ENCODE data around the gene VIL1. TPM values are rescaled to one million over a fixed set of nuclear protein-coding genes. Genes with fewer than 3 reads are reported as not detected.

The VIL1 gene
- total RNA-seq, 1 experiment from 2014 or later: not detected

- ChIA-PET CTCF (no interaction called here), POLR2A (ENCODE audit: low non-redundant PET) (no interaction called here)
- BruUV-seq (replicated peaks): no TSS peak
- H3K27me3 ChIP-seq (replicated peaks; ENCODE audit: insufficient read depth, low read depth, low read length, poor library complexity): no peaks in the 10 kb centered on the region
- H3K4me1 ChIP-seq (ENCODE audit: insufficient read depth, low read length, poor library complexity, severe bottlenecking): no peaks in the 10 kb centered on the region
- no peak overlapping the region for H3K4me3 ChIP-seq (ENCODE audit: low read depth, low read length, poor library complexity, severe bottlenecking)
- no peak overlapping the region for H3K27ac ChIP-seq (ENCODE audit: low read depth, low read length, poor library complexity, severe bottlenecking)
- no peak for DNase-seq (ENCODE audit: low spot score)
- no peak for TF ChIP-seq EZH2 (IDR thresholded peaks at IDR 0.05; ENCODE audit: borderline replicate concordance, low read depth, low read length, poor library complexity, severe bottlenecking)
- TF ChIP-seq, protein P1, sequence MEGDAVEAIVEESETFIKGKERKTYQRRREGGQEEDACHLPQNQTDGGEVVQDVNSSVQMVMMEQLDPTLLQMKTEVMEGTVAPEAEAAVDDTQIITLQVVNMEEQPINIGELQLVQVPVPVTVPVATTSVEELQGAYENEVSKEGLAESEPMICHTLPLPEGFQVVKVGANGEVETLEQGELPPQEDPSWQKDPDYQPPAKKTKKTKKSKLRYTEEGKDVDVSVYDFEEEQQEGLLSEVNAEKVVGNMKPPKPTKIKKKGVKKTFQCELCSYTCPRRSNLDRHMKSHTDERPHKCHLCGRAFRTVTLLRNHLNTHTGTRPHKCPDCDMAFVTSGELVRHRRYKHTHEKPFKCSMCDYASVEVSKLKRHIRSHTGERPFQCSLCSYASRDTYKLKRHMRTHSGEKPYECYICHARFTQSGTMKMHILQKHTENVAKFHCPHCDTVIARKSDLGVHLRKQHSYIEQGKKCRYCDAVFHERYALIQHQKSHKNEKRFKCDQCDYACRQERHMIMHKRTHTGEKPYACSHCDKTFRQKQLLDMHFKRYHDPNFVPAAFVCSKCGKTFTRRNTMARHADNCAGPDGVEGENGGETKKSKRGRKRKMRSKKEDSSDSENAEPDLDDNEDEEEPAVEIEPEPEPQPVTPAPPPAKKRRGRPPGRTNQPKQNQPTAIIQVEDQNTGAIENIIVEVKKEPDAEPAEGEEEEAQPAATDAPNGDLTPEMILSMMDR (conservative IDR thresholded peaks at IDR 0.05; ENCODE audit: low read depth, low read length): no peak
- H3K36me3 ChIP-seq (ENCODE audit: insufficient read depth, low read length, poor library complexity, severe bottlenecking): no peaks in the 10 kb centered on the region
- no peaks in the 10 kb centered on the region for H3K9me3 ChIP-seq (ENCODE audit: low read depth, low read length, poor library complexity, severe bottlenecking)
- intact Hi-C loops (cut with micrococcal nuclease; ENCODE audit: unreplicated experiment): no loop called here
Measured at GRCh38 chr2:218418321-218418716, 604 bp upstream of the VIL1 start.

GRCh38 chr2:218419630-218420216, 800 bp downstream of the VIL1 start:
- POLR2A ChIA-PET (ENCODE audit: low non-redundant PET): no interaction called here
- DNase-seq (ENCODE audit: low spot score): no peak
- CTCF ChIA-PET: no interaction called here
- no peaks in the 10 kb centered on the region for H3K4me1 ChIP-seq (ENCODE audit: insufficient read depth, low read length, poor library complexity, severe bottlenecking)
- no peak overlapping the region for H3K27ac ChIP-seq (ENCODE audit: low read depth, low read length, poor library complexity, severe bottlenecking)
- H3K36me3 ChIP-seq (ENCODE audit: insufficient read depth, low read length, poor library complexity, severe bottlenecking): no peaks in the 10 kb centered on the region
- intact Hi-C loops (cut with micrococcal nuclease; ENCODE audit: unreplicated experiment): no loop called here
- TF ChIP-seq, protein P1 (conservative IDR thresholded peaks at IDR 0.05; ENCODE audit: low read depth, low read length): no peak
- TF ChIP-seq EZH2 (IDR thresholded peaks at IDR 0.05; ENCODE audit: borderline replicate concordance, low read depth, low read length, poor library complexity, severe bottlenecking): no peak
- no peaks in the 10 kb centered on the region for H3K27me3 ChIP-seq (replicated peaks; ENCODE audit: insufficient read depth, low read depth, low read length, poor library complexity)
- no peaks in the 10 kb centered on the region for H3K9me3 ChIP-seq (ENCODE audit: low read depth, low read length, poor library complexity, severe bottlenecking)
- BruUV-seq (replicated peaks): no TSS peak
- H3K4me3 ChIP-seq (ENCODE audit: low read depth, low read length, poor library complexity, severe bottlenecking): no peak overlapping the region

- DNase-seq (ENCODE audit: low spot score): no peak
- CTCF ChIA-PET: no interaction called here
- H3K27me3 ChIP-seq (replicated peaks; ENCODE audit: insufficient read depth, low read depth, low read length, poor library complexity): no peaks in the 10 kb centered on the region
- no peaks in the 10 kb centered on the region for H3K4me1 ChIP-seq (ENCODE audit: insufficient read depth, low read length, poor library complexity, severe bottlenecking)
- H3K36me3 ChIP-seq (ENCODE audit: insufficient read depth, low read length, poor library complexity, severe bottlenecking): no peaks in the 10 kb centered on the region
- POLR2A ChIA-PET (ENCODE audit: low non-redundant PET): no interaction called here
- H3K4me3 ChIP-seq (ENCODE audit: low read depth, low read length, poor library complexity, severe bottlenecking): no peak overlapping the region
- intact Hi-C loops (cut with micrococcal nuclease; ENCODE audit: unreplicated experiment): no loop called here
- TF ChIP-seq, protein P1 (conservative IDR thresholded peaks at IDR 0.05; ENCODE audit: low read depth, low read length): no peak
- TF ChIP-seq EZH2 (IDR thresholded peaks at IDR 0.05; ENCODE audit: borderline replicate concordance, low read depth, low read length, poor library complexity, severe bottlenecking): no peak
- no peaks in the 10 kb centered on the region for H3K9me3 ChIP-seq (ENCODE audit: low read depth, low read length, poor library complexity, severe bottlenecking)
- no TSS peak for BruUV-seq (replicated peaks)
- H3K27ac ChIP-seq (ENCODE audit: low read depth, low read length, poor library complexity, severe bottlenecking): no peak overlapping the region
Measured at GRCh38 chr2:218421027-218421426, 2.1 kb downstream of the VIL1 start.
